ENCODE data around the gene IZUMO4.

- TF ChIP-seq CTCF (IDR thresholded peaks at IDR 0.05; ENCODE audit: borderline replicate concordance, extremely low read depth, low read length, poor library complexity, severe bottlenecking), result peak; percentile 19
- TF ChIP-seq EZH2 (IDR thresholded peaks at IDR 0.05; ENCODE audit: borderline replicate concordance, low read depth, low read length, severe bottlenecking), result no peak
These were observed 14.1 kb downstream of the IZUMO4 start for GRCh38 chr19:2110822-2111221.
